ENCODE measurements around the gene EDN2.

Gene EDN2

GRCh38 chr1:41461790-41462679 lies 22.4 kb downstream of the EDN2 start:
- DNase-seq = no peak

- no peak for DNase-seq
These were observed 27.5 kb downstream of the EDN2 start for GRCh38 chr1:41456847-41457540.

- no peak for DNase-seq
These were observed 28.8 kb downstream of the EDN2 start for GRCh38 chr1:41455479-41456332.

GRCh38 chr1:41454406-41454805 lies 30.1 kb downstream of the EDN2 start:
- no peak for DNase-seq

- DNase-seq = no peak
These were observed 31.7 kb downstream of the EDN2 start for GRCh38 chr1:41452704-41453290.

- no peak for DNase-seq
These were observed 33.7 kb downstream of the EDN2 start for GRCh38 chr1:41450747-41451285.

- DNase-seq = no peak
These were observed 35.1 kb downstream of the EDN2 start for GRCh38 chr1:41449326-41449921.

- no peak for DNase-seq
These were observed 35.7 kb downstream of the EDN2 start for GRCh38 chr1:41448821-41449220.

- no peak for DNase-seq
These were observed 36.3 kb downstream of the EDN2 start for GRCh38 chr1:41447995-41448770.

- no peak for DNase-seq
These were observed 37.5 kb downstream of the EDN2 start for GRCh38 chr1:41446851-41447610.

- DNase-seq = no peak
These were observed 39.7 kb downstream of the EDN2 start for GRCh38 chr1:41444785-41445184.

- DNase-seq = no peak
These were observed 40.2 kb downstream of the EDN2 start for GRCh38 chr1:41444246-41444645.

GRCh38 chr1:41442697-41443251 lies 41.7 kb downstream of the EDN2 start:
- DNase-seq = no peak

GRCh38 chr1:41440321-41441085 lies 44.0 kb downstream of the EDN2 start:
- DNase-seq = no peak

GRCh38 chr1:41439234-41439633 lies 45.2 kb downstream of the EDN2 start:
- no peak for DNase-seq

- DNase-seq = no peak
These were observed 45.8 kb downstream of the EDN2 start for GRCh38 chr1:41438711-41439110.

GRCh38 chr1:41437011-41437355 lies 47.5 kb downstream of the EDN2 start:
- no peak for DNase-seq

- DNase-seq = no peak
These were observed 48.0 kb downstream of the EDN2 start for GRCh38 chr1:41436281-41437010.

Data from stimulated activated CD4-positive, alpha-beta T cell treated with anti-CD3 and anti-CD28 coated beads, Interleukin-4, amount 100 ng/mL, for 24 hours (primary cell).